Cerebellar cortex (tissue), 1 donor: ENCODE results near the gene MBD6.
"Not testable (repeated sequence)": the region's sequence is repeated elsewhere in the genome, so short reads cannot be mapped to it uniquely, and the experiment has no call there.

Source experiments
- DNase-seq: peaks from one replicate; pipeline ENCODE4 v3.0.0-alpha.2; 2015; ENCODE audit warnings: low spot score

The MBD6 gene

DNA sequence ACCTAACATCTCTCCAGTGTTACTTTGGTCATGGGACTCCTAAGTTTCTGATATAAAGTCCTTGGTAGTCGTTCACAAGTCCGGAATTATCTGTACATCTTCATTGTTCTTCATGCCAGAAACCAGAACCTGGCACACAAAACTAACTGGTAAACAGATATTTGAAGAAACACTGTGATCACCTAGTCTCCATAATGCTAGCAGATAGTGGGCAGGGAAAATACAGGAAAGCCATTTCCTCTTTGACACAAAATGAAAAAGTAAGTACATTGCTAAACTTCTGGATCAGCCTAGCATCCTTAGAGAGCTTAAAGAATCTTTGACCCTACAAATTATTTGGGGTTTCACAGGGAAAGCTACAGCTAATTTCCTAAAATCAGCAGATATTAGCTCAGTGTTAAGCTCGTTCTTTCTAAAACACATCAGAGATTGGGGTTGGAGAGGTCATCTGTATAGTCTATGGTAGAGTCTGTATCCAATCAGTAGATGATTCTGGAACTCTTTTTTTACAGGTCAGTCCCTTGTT, 7.2 kb upstream of the MBD6 start:
- no peak for DNase-seq

DNA sequence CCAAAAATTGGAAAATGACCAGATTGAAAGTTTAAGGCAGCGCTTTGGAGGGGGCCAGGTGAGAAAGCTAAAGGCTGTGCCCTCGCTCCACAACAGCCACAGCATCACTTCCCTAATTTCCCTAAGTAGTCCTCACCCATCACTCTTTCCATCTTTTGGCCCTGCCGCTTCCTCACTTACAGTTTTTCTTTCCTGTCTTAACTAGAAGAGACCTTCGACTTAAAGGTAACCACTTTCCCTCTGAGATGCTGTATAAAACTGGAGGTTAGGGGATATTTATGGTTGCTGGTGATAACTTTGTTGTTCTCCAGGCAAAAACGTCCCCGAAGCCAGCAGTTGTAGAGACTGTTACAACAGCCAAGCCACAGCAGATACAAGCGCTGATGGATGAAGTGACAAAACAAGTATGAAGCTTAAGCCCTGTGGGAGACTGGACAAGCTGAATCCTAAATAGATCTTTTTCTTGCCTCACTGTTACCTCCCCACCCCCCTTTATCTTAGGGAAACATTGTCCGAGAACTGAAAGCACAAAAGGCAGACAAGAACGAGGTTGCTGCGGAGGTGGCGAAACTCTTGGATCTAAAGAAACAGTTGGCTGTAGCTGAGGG, 6.6 kb upstream of the MBD6 start:
- DNase-seq = no peak

DNA sequence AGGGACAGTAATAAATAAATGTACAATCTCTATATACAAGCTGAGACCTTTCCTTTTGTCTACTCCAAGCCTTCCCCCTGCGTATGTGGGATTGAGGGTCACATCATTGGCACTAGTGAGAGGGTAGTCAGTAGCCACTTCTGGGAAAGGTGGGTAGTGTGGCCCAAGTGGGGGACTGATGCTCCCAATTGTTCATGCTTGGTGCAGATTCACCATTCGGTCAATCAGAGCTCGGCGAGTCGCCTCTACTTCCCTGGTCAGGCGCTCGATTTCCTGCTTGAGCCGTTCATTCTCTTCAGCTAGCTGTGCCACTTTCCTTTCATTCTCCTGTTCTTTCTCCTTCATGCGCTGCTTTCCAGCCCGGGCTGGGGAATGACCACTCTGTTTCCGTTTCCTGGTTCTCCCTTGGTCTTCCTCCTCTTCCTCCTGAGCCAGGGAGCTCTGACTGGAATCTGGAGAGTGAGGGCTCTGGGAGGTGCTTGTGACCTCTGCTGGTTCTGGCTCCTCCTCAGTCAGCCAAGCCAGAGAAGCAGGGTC, 5.9 kb upstream of the MBD6 start:
- DNase-seq = no peak

DNA sequence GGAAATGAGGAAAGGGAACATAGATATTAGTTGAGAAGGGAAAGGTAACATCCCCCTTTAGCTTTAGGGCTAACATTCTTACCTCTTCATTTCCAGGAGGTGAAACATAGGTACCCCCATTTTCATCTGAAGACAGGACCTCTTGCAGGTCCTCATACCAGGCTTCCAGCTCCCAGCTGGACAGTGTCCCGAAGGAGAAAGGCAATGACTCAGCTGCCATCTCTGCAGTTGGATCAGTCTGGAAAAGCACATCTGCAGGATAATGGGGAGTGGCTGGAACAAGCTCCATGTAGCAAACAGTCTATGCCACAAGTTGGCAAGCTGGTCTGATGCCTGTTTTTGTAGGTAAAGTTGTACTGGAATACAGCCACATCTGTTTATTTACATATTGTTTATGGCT, 5.4 kb upstream of the MBD6 start:
- DNase-seq = no peak

DNA sequence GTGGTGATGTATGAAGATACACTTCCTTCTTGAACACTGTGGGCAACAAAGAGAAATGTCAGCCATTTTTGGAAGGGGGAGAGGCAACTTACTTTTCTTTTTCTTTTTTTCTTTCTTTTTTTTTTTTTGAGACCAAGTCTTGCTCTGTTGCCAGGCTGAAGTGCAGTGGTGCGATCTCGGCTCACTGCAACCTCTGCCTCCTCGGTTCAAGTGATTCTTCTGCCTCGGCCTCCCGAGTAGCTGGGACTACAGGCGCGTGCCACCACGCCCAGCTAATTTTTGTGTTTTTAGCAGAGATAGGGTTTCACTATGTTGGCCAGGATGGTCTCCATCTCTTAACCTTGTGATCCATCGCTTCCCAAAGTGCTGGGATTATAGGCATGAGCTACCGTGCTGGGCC, 4.9 kb upstream of the MBD6 start:
- DNase-seq = not testable (repeated sequence)

DNA sequence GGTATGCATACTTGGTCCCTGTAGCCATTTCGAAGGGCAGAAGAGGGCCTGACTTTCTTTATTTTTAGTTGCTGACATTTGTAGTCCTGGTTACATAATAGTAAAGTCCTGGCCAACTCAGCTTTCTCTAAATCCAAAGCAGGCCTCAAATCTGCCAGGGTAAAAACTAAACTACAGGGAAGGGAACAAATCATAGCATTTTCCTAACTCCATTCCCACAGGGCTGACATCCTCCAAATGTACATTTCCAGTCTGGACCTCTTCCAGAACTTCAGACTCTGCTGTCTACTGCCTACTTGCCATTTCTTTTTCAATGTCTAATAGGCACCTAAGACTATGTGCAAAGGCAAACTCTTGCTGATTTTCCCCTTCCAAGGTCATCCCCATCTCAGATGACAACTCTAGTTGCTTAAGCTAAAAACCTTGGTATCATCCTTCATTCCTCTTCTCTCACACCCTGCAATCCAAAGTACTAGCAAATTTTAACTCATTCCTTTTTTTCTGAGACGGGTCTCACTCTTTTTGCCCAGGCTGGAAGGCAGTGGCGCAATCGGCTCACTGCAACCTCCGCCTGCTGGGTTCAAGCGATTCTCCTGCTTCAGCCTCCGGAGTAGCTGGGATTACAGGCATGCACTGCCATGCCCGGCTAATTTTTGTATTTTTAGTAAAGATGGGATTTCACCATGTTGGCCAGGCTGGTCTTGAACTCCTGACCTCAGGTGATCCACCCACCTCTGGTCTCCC, 4.3 kb upstream of the MBD6 start:
- peak; percentile 53 for DNase-seq

DNA sequence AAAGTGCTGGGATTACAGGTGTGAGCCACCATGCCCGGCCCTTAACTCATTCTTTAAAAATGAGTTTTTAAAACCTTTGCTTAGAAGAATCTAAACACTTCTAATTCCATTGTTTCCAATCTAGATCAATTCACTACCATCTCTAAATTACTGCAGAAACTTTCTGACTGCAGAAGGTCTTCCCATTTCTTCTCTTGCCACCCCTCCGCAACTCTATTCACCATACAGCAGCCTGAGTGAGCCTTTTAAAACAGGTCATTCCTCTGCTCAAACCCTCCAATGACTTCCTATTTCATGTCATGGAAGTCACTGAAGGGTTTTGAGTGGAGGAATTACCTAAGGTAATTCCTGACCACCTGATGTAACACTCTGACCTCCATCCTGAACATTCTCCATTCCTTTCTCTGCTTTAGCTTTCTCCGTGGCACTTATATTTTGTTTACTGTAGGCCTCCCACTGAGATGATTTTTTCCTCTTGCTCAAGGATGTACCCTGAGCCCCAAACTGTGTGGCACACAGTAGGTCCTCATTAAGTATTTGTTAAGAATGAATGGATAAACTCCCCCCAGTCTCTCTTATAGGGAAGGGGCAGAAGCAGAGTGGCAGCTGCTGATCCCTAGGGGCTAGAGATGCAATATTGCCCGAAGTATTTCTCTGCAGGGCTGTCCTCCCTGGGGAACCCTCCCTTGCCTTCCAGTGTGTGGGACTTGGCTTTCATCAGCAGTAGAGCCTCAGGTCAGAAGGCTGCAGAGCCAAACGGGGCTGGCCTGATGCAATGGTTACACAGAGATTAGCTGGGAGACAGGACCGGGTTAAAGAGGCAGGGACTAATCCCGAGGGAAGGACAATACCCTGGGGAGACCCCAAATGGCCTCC, 3.5 kb upstream of the MBD6 start:
- DNase-seq = no peak

DNA sequence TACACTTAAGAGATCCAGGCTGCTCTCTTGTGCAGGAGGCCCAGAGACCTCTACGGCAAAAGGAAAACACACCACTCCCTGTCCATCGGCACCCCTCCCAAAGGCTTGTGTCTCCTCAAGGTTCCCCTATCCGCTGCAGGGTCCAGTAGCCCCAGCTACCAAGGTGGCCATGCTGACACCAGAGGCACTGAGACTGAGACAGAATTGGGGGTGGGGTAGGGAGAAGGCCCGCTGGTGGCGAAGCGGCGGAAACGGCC, 2.9 kb upstream of the MBD6 start:
- peak; percentile 40 for DNase-seq

DNA sequence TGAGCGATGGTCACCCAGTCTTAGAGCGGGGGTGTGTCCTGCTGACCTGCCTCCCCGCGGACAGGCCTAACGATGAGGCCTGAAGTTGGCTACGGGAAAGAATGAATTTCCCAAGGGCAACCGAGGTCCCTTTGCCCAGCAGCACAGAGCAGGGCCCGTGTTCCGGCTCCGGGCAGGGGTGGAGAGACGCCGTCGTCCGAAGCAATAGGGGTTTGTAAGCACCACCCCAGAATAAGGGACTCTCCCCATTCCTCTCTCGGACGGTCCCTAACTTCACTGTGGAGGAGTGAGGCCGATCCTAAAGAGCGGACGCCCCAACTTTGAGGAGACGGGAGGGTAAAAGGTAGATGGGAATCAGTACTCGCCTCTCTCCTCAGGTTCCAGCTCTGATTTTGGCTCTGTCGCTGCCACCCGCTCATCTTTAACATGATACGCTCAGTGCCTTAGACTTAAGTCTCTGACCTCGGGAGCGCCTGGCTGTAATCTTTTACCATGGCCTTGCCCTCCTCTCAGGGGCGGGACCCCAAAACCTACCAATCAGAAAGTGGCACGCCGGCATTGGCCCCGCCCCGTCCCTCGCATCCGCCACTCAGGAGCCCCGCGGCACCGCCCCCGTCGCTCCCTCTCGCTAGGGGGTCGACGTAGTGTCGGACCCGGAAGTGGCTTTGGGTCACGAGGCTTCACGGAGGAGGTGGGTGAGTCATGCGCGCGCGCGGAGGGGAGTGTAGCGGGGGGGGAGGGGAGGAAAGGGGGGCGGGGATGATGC, 2.4 kb upstream of the MBD6 start, which contains the start of gene DDIT3:
DDIT3 (minus strand) TSS at position 462 of the 766 bp plus-strand sequence. CDS start 3,108 bp downstream, outside the sequence.
- DNase-seq = peak; percentile 98

DNA sequence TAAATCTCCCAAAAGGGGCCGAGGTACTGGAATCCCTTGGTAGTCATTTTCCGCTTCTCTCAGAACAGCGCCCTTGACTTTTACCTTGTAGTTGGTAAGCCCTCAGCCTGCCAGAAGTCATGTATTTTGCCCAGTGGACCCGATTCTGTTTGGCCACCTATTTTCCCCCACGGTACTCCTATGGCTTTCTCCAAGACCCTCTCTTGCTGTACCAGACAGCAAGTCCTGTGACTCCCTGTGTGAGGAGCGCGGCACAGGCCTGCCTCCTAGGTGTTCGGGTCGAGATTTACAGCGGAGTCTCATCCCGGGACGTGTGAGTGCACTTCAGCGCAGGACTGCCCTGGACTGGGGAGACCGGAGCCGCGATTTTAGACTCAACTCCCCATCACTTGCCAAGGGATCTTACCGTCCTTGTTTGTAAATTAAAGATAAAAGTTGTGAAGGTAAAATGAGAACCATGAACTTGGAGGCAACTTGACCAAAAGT, 1.1 kb upstream of the MBD6 start:
- peak; percentile 80 for DNase-seq

DNA sequence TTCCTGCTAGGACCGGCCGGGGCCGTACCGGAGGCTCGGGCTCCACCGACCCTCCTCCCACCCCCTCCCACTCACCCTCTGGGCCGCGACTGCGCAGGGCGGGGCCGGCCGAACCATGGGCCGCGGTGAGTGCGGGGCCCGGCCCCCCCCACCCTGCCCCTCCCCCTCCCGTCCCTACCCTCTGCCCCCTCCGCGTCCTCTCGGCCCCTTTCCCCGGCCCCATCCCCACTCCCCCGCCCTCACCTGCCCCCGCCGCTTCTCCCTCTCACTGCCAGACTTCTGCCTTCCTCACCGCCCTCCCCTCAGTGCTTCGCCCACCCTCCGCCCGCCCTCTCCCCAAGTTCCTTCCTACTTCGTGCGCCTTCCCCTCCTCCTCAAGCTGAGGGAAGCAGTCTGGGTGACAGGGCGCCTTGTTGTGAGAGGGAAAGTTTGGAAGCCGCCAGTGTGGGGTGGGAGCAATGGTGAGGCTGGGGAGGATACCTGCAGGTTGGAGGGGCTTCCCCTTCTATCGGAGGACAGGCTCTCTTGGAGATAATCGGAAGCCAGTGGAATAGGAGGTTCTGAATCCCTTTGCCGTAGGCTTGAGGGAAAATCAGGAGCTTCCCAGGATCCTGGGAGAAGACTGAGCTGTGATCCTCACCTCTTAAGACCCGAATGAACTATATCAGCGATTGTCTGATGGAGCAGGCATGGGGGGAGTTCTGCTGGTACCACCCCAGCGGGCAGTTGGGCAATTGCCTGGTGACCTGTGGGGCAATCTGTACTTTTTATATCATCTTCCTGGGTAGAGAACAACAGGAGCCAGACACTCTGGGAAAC, 472 bp downstream of the MBD6 start:
- peak; percentile 53 for DNase-seq

DNA sequence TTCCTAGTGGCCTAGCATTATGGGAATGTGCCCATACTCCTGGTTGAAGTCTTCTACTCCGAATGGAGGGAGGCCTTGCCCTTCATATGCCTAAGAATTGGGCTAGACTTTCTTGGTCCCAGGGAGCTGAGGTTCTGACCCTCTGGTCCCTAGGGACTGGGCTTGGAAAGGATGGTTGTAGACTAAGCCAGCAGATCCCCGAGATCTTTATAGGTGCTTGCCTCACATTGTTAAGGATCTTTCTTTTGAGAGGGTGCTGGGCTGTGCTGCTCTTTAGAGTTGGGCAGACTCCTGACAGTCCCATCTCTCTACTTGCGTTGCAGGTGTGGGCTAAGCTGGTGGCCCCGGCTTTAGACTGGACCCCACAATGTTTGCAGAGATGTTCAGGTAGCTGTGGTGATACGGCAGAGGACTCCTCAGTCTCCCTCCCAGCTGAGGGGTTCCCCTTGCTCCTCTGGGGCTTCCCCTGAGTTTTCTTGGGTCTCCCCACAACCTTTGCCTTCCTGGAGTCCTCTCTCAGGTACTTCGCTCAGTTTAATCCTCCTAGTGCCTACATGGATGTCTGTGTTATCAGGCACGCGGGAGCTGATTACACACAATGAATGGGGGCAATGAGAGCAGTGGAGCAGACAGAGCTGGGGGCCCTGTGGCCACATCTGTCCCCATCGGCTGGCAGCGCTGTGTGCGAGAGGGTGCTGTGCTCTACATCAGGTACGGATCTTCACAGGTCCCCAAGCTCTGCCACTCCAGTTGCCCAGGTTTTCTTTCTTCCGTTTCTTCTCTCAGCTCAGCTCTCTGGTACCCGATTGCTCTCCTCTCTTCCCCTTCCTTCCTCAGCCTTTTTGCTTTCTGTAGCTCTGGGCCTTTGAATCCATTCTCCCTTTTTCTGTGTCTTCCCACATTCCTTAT, 1.3 kb downstream of the MBD6 start:
- DNase-seq = no peak

DNA sequence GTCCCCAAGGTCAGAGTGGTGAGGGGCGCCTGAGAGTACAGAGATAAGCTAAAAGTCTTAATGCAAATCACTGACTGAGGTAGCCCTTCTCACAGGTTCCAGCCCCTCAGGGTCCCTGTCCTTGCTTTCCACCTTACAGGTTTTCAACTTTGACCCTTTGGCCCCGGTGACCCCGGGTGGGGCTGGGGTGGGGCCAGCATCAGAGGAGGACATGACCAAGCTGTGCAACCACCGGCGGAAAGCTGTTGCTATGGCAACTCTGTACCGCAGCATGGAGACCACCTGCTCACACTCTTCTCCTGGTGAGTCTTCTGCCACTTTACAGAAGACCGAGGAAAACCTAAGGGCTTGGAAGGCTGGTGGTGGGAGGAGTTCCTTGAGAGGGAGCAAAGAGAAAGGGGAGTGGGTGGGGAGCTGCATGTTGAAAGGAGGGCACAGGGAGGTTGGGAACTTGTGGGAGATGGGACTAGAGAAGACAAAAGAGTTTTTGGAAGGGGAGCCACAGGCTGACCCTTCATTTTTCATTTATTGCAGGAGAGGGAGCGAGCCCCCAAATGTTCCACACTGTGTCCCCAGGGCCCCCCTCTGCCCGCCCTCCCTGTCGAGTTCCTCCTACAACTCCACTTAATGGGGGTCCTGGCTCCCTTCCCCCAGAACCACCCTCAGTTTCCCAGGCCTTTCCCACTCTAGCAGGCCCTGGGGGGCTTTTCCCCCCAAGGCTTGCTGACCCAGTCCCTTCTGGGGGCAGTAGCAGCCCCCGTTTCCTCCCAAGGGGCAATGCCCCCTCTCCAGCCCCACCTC, 2.4 kb downstream of the MBD6 start:
- DNase-seq = no peak

DNA sequence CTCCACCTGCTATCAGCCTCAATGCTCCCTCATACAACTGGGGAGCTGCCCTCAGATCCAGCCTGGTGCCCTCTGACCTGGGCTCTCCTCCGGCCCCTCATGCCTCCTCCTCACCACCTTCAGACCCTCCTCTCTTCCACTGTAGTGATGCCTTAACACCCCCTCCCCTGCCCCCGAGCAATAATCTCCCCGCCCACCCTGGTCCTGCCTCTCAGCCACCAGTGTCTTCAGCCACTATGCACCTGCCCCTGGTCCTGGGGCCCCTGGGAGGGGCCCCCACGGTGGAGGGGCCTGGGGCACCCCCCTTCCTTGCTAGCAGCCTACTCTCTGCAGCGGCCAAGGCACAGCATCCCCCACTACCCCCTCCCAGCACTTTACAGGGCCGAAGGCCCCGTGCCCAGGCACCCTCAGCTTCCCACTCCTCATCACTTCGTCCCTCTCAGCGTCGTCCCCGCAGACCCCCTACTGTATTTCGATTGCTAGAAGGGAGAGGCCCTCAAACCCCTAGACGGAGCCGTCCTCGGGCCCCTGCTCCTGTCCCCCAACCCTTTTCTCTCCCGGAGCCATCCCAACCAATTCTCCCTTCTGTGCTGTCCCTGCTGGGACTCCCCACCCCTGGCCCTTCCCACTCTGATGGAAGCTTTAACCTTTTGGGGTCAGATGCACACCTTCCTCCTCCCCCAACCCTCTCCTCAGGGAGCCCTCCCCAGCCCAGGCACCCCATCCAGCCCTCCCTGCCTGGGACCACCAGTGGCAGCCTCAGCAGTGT, 3.2 kb downstream of the MBD6 start:
- DNase-seq = no peak

DNA sequence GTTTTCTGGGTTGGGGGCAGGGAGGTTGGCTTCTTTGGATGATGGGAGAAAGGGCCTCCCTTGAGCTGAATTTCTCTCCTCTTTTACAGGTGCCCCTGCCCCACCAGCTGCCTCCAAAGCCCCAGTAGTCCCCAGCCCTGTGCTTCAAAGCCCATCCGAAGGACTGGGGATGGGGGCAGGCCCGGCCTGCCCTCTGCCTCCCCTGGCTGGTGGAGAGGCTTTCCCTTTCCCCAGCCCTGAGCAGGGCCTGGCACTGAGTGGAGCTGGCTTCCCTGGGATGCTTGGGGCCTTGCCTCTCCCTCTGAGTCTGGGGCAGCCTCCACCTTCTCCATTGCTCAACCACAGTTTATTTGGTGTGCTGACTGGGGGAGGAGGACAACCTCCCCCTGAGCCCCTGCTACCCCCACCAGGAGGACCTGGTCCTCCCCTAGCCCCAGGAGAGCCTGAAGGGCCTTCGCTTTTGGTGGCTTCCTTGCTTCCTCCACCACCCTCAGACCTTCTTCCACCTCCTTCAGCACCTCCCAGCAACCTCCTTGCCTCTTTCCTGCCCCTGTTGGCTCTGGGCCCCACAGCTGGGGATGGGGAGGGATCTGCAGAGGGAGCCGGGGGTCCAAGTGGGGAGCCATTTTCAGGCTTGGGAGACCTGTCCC, 4.0 kb downstream of the MBD6 start:
- DNase-seq = no peak

DNA sequence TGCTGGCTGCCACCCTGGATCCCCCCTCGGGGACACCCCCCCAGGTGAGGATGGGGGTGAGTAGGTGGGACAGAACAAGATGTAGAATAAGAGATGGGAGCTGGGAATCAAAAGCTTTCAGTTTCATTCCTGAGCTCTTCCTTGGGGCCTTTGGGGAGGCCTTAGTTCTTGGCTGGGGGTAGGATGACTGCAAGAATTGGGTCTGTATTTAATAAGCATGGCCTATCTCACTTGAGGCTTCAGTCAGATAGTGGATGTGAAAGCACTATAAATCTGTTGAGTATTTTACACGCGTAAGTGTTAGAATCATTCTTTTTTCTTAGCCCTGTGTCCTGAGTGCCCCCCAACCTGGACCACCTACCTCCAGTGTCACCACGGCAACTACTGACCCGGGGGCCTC, 4.6 kb downstream of the MBD6 start:
- no peak for DNase-seq

DNA sequence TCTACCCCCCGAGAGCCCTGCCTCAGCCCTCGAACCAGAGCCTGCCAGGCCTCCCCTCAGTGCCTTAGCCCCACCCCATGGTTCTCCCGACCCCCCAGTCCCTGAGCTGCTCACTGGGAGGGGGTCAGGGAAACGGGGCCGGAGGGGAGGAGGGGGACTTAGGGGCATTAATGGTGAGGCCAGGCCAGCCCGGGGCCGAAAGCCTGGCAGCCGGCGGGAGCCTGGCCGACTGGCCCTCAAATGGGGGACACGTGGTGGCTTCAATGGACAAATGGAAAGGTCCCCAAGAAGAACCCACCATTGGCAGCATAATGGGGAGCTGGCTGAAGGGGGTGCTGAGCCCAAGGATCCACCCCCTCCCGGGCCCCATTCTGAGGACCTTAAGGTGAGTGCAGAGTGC, 5.6 kb downstream of the MBD6 start:
- no peak for DNase-seq
